Liver (tissue), 9 donors: ENCODE data around the gene SNAP23. TPM values are rescaled to one million over a fixed set of nuclear protein-coding genes. Genes with fewer than 3 reads are reported as not detected.

Experiments
- DNase-seq: peaks from one replicate; pipeline ENCODE4 v3.0.0-alpha.2; 2017; ENCODE audit warnings: low spot score
- H3K27ac ChIP-seq, 2 donors: one replicate each; pipeline ENCODE4 v1.7.0; 2013; ENCODE audit warnings: inconsistent platforms in 2 of 2, low read length in 2 of 2, control low read depth in 1 of 2, low read depth in 1 of 2, mild to moderate bottlenecking in 1 of 2
- H3K27me3 ChIP-seq, 4 donors: one replicate each; pipeline versions ENCODE4 v1.6.1 to v1.7.0; 2013; ENCODE audit warnings: low read length in 3 of 4, inconsistent platforms in 1 of 4, mild to moderate bottlenecking in 1 of 4, moderate library complexity in 1 of 4; ENCODE audit not compliant: control insufficient read depth in 4 of 4, insufficient read depth in 4 of 4
- H3K36me3 ChIP-seq, 4 donors: one replicate each; pipeline versions ENCODE4 v1.6.1 to v1.7.0; 2013; ENCODE audit warnings: low read length in 3 of 4, mild to moderate bottlenecking in 3 of 4, low read depth in 1 of 4, moderate library complexity in 1 of 4; ENCODE audit not compliant: control insufficient read depth in 4 of 4, insufficient read depth in 3 of 4
- H3K4me1 ChIP-seq, 4 donors: one replicate each; pipeline versions ENCODE4 v1.6.1 to v1.7.0; 2013; ENCODE audit warnings: low read length in 3 of 4, mild to moderate bottlenecking in 3 of 4, moderate library complexity in 1 of 4; ENCODE audit not compliant: control insufficient read depth in 4 of 4, insufficient read depth in 4 of 4
- H3K4me3 ChIP-seq, 3 donors: one replicate each; pipeline versions ENCODE4 v1.6.1 to v1.7.0; 2013; ENCODE audit warnings: low read length in 3 of 3, control low read depth in 1 of 3, low read depth in 1 of 3, mild to moderate bottlenecking in 1 of 3
- H3K9ac ChIP-seq, 2 donors: one replicate each; pipeline ENCODE4 v1.7.0; 2013; ENCODE audit warnings: low read length in 2 of 2, mild to moderate bottlenecking in 2 of 2, moderate library complexity in 2 of 2, control low read depth in 1 of 2, low read depth in 1 of 2
- H3K9me3 ChIP-seq, 4 donors: one replicate each; pipeline versions ENCODE4 v1.6.1 to v1.7.0; 2013; ENCODE audit warnings: low read length in 3 of 4; ENCODE audit not compliant: control insufficient read depth in 4 of 4
- EGR1 ChIP-seq, 2 donors: IDR thresholded peaks; 2 replicates each; pipeline ENCODE4 v1.6.1; 2016 to 2018; ENCODE audit warnings: antibody characterized with exemption in 2 of 2, low read depth in 2 of 2
- FOXA1 ChIP-seq: IDR thresholded peaks from 2 replicates; pipeline ENCODE4 v1.6.1; 2016; ENCODE audit warnings: antibody characterized with exemption
- FOXA2 ChIP-seq: IDR thresholded peaks from 2 replicates; pipeline ENCODE4 v1.6.1; 2016; ENCODE audit warnings: antibody characterized with exemption
- GABPA ChIP-seq, 2 donors: IDR thresholded peaks in 1 of 2; conservative IDR thresholded peaks in 1 of 2; 2 replicates each; pipeline ENCODE4 v1.6.1; 2016; ENCODE audit warnings: antibody characterized with exemption in 2 of 2, mild to moderate bottlenecking in 1 of 2, moderate library complexity in 1 of 2
- HNF4A ChIP-seq, 2 donors: conservative IDR thresholded peaks; 2 replicates each; pipeline ENCODE4 v1.6.1; 2016; ENCODE audit warnings: antibody characterized with exemption in 2 of 2, mild to moderate bottlenecking in 2 of 2
- HNF4G ChIP-seq: IDR thresholded peaks from 2 replicates; pipeline ENCODE4 v1.6.1; 2016; ENCODE audit warnings: antibody characterized with exemption
- JUND ChIP-seq, 2 donors: IDR thresholded peaks; 2 replicates each; pipeline ENCODE4 v1.6.1; 2016; ENCODE audit warnings: antibody characterized with exemption in 2 of 2
- NR2F2 ChIP-seq: IDR thresholded peaks from 2 replicates; pipeline ENCODE4 v1.6.1; 2016; ENCODE audit warnings: antibody characterized with exemption
- RAD21 ChIP-seq, 2 donors: IDR thresholded peaks; 2 replicates each; pipeline ENCODE4 v1.6.1; 2016; ENCODE audit warnings: antibody characterized with exemption in 2 of 2, mild to moderate bottlenecking in 2 of 2
- RXRA ChIP-seq, 2 donors: IDR thresholded peaks; 2 replicates each; pipeline ENCODE4 v1.6.1; 2017 to 2018; ENCODE audit warnings: antibody characterized with exemption in 2 of 2, mild to moderate bottlenecking in 1 of 2
- SP1 ChIP-seq: IDR thresholded peaks from 2 replicates; pipeline ENCODE4 v1.6.1; 2018; ENCODE audit warnings: antibody characterized with exemption, mild to moderate bottlenecking
- TAF1 ChIP-seq: conservative IDR thresholded peaks from 2 replicates; pipeline ENCODE4 v1.6.1; 2016; ENCODE audit warnings: antibody characterized with exemption, mild to moderate bottlenecking
- YY1 ChIP-seq: IDR thresholded peaks from 2 replicates; pipeline ENCODE4 v1.6.1; 2016; ENCODE audit warnings: antibody characterized with exemption, mild to moderate bottlenecking
- WGBS: extraction: QIAGEN DNeasy Blood & Tissue Kit; methylation state at CpG from one replicate; pipeline ENCODE4 v1.1.7; 2013; 5-methylcytosine and 5-hydroxymethylcytosine counted together
- polyA plus RNA-seq, 2 donors: library from polyadenylated mRNA; stranded (reverse) in 1 of 2; unstranded in 1 of 2; fragments of 200-250 nt in 1 of 2; fragments of >200 nt in 1 of 2; fragmentation: Nextera tagmentation in 1 of 2; extraction: Ambion mirVana in 1 of 2; gene quantifications; one replicate each; pipeline versions ENCODE4 v1.2.1 to v1.2.3, GENCODE V29; 2013 to 2015
- total RNA-seq, 2 donors: library from RNA; depleted of rRNA; stranded (reverse); fragments of >200 nt; gene quantifications; one replicate each; pipeline ENCODE4 v1.2.3, GENCODE V29; 2014
- TF ChIP-seq, protein P1 (sequence below): IDR thresholded peaks from 2 replicates; pipeline ENCODE4 v1.6.1; 2016; ENCODE audit warnings: antibody characterized with exemption, mild to moderate bottlenecking
- TF ChIP-seq, protein P2 (sequence below): IDR thresholded peaks from 2 replicates; pipeline ENCODE4 v1.6.1; 2016; ENCODE audit warnings: antibody characterized with exemption
- TF ChIP-seq, protein P3 (sequence below): IDR thresholded peaks from 2 replicates; pipeline ENCODE4 v1.6.1; 2016; ENCODE audit warnings: antibody characterized with exemption
- TF ChIP-seq, protein P4 (sequence below): fragments of 150-350 bp; IDR thresholded peaks from 2 replicates; pipeline ENCODE4 v1.5.1; 2017; ENCODE audit warnings: improper control_type of control experiment, low read depth, low read length; ENCODE audit not compliant: missing input control
- TF ChIP-seq, protein P5 (sequence below): IDR thresholded peaks from 2 replicates; pipeline ENCODE4 v1.6.1; 2016; ENCODE audit warnings: antibody characterized with exemption
- donor health status: healthy.
- donor health status: healthy.
- donor health status: healthy.
- donor health status: healthy.
- donor health status: healthy.

SNAP23 gene
- total and polyA plus RNA-seq, 4 donors, result 16.0 to 42.9 (median 25.3) TPM

DNA sequence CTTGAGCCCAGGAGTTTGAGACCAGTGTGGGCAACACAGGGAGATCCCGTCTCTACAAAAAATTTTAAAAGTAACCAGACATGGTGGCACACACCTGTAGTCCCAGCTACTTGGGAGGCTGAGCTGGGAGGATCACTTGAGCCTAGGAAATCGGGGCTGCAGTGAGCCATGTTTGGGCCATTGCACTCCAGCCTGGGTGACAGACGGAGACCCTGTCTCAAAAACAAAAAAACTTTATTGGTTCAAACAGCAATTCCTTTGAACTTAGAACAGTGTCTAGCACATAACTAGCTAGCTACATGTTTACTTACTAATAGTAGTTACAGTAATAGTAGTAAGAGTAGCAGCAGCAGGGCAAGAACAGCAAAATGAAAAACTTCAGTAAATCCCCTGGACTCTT is 63.3 kb downstream of the SNAP23 start:
- Histone ChIP-seq H3K27me3 (no peaks in the 10 kb centered on the region), H3K36me3 (peaks cover 0 to 21% (median 13%) of the 10 kb centered on the region in 4 donors), H3K9ac (no peak overlapping the region), H3K4me3 (no peak overlapping the region), H3K4me1 (no peaks in the 10 kb centered on the region), H3K27ac (no peak overlapping the region), H3K9me3 (no peaks in the 10 kb centered on the region)
- WGBS, result 97% methylated on average over 3 of the region's 3 CpGs
- no peak for TF ChIP-seq YY1
- TF ChIP-seq, protein P1, sequence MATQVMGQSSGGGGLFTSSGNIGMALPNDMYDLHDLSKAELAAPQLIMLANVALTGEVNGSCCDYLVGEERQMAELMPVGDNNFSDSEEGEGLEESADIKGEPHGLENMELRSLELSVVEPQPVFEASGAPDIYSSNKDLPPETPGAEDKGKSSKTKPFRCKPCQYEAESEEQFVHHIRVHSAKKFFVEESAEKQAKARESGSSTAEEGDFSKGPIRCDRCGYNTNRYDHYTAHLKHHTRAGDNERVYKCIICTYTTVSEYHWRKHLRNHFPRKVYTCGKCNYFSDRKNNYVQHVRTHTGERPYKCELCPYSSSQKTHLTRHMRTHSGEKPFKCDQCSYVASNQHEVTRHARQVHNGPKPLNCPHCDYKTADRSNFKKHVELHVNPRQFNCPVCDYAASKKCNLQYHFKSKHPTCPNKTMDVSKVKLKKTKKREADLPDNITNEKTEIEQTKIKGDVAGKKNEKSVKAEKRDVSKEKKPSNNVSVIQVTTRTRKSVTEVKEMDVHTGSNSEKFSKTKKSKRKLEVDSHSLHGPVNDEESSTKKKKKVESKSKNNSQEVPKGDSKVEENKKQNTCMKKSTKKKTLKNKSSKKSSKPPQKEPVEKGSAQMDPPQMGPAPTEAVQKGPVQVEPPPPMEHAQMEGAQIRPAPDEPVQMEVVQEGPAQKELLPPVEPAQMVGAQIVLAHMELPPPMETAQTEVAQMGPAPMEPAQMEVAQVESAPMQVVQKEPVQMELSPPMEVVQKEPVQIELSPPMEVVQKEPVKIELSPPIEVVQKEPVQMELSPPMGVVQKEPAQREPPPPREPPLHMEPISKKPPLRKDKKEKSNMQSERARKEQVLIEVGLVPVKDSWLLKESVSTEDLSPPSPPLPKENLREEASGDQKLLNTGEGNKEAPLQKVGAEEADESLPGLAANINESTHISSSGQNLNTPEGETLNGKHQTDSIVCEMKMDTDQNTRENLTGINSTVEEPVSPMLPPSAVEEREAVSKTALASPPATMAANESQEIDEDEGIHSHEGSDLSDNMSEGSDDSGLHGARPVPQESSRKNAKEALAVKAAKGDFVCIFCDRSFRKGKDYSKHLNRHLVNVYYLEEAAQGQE, result no peak
- no peak for TF ChIP-seq FOXA2
- TF ChIP-seq GABPA (IDR thresholded peaks at IDR 0.05 in 1 of 2, conservative IDR thresholded peaks at IDR 0.05 in 1 of 2), result no peak
- no peak for TF ChIP-seq RAD21 (IDR thresholded peaks at IDR 0.05)
- no peak for DNase-seq

DNA sequence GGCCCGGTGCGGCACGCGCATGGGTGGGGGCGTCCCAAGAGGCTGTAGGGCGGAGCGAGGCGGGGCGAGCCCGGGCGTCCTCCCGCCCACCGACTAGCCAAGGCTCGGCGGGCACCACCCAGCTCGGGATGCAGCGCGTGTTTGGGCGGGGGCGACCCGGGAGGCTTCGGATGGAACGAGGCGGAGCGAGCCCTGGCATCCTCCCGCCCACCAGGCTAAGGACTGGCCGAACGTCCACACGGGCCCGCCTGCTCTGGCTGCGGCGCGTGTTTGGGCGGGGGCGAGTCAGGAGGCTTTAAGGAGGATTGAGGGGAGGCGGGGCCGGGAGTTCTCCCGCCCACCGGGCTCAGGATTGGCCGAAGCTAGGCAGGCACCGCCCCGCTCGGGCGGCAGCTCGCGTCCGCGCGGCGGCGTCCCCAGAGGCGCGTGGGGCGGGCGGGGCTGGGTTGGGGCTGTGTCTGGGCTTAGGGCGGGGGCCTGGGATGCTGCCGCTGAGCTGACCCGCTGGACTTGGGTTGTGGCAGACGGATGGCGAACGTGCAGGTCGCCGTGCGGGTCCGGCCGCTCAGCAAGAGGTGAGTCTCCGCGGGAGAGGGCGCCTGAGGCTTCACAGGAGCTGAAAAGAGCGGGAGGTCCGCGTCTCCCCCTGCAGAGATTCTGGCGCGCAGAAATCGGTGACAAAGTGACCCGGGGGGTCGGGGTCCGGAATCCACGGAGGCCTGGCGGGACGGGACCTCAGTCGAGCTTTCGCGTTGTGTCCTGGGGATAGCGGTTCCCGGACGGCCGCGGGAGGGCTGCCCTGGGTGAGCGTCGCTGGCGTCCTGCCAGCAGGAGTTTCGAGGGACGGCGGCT is 80.0 kb downstream of the SNAP23 start, which contains the start of gene STARD9:
Gene STARD9, plus strand, starts transcription at position 419 of the 852 bp plus-strand sequence. Its CDS starts 110 bp downstream, at position 529.
- Histone ChIP-seq H3K27me3 (no peaks in the 10 kb centered on the region), H3K4me1 (peaks cover 4 to 14% (median 8%) of the 10 kb centered on the region in 4 donors), H3K4me3 (peak within 1 kb of the TSS; percentile 70 to 86 (median 73)), H3K36me3 (no peaks in the 10 kb centered on the region), H3K9ac (peak within 1 kb of the TSS; percentile 59 to 60), H3K9me3 (no peaks in the 10 kb centered on the region), H3K27ac (peak within 1 kb of the TSS; percentile 37 to 69)
- TF ChIP-seq, protein P1, result peak; percentile 69
- TF ChIP-seq RXRA (IDR thresholded peaks at IDR 0.05), result peak in 1 of 2 donors; percentile 25
- no peak for TF ChIP-seq YY1
- TF ChIP-seq TAF1, result no peak
- TF ChIP-seq FOXA1, result no peak
- peak in 1 of 2 donors; percentile 25 for TF ChIP-seq RAD21 (IDR thresholded peaks at IDR 0.05)
- TF ChIP-seq, protein P2, sequence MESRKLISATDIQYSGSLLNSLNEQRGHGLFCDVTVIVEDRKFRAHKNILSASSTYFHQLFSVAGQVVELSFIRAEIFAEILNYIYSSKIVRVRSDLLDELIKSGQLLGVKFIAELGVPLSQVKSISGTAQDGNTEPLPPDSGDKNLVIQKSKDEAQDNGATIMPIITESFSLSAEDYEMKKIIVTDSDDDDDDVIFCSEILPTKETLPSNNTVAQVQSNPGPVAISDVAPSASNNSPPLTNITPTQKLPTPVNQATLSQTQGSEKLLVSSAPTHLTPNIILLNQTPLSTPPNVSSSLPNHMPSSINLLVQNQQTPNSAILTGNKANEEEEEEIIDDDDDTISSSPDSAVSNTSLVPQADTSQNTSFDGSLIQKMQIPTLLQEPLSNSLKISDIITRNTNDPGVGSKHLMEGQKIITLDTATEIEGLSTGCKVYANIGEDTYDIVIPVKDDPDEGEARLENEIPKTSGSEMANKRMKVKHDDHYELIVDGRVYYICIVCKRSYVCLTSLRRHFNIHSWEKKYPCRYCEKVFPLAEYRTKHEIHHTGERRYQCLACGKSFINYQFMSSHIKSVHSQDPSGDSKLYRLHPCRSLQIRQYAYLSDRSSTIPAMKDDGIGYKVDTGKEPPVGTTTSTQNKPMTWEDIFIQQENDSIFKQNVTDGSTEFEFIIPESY, result no peak
- TF ChIP-seq, protein P3, sequence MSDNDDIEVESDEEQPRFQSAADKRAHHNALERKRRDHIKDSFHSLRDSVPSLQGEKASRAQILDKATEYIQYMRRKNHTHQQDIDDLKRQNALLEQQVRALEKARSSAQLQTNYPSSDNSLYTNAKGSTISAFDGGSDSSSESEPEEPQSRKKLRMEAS, result peak; percentile 71
- TF ChIP-seq NR2F2, result no peak
- no peak for TF ChIP-seq HNF4A (conservative IDR thresholded peaks at IDR 0.05)
- TF ChIP-seq, protein P4, sequence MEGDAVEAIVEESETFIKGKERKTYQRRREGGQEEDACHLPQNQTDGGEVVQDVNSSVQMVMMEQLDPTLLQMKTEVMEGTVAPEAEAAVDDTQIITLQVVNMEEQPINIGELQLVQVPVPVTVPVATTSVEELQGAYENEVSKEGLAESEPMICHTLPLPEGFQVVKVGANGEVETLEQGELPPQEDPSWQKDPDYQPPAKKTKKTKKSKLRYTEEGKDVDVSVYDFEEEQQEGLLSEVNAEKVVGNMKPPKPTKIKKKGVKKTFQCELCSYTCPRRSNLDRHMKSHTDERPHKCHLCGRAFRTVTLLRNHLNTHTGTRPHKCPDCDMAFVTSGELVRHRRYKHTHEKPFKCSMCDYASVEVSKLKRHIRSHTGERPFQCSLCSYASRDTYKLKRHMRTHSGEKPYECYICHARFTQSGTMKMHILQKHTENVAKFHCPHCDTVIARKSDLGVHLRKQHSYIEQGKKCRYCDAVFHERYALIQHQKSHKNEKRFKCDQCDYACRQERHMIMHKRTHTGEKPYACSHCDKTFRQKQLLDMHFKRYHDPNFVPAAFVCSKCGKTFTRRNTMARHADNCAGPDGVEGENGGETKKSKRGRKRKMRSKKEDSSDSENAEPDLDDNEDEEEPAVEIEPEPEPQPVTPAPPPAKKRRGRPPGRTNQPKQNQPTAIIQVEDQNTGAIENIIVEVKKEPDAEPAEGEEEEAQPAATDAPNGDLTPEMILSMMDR, result no peak
- TF ChIP-seq, protein P5, sequence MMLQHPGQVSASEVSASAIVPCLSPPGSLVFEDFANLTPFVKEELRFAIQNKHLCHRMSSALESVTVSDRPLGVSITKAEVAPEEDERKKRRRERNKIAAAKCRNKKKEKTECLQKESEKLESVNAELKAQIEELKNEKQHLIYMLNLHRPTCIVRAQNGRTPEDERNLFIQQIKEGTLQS, result no peak
- no peak for TF ChIP-seq GABPA (IDR thresholded peaks at IDR 0.05 in 1 of 2, conservative IDR thresholded peaks at IDR 0.05 in 1 of 2)
- TF ChIP-seq JUND (IDR thresholded peaks at IDR 0.05), result no peak
- no peak for TF ChIP-seq FOXA2
- no peak for TF ChIP-seq HNF4G
- peak; percentile 75 to 86 for TF ChIP-seq EGR1 (IDR thresholded peaks at IDR 0.05; ENCODE audit: low read depth in 2 of 2)
- peak; percentile 75 for TF ChIP-seq SP1
- WGBS, result under 1% methylated on average over 95 of the region's 95 CpGs
- peak; percentile 97 for DNase-seq
